HFF-Myc (cell line): ENCODE results near the gene CDC27.

Source experiments
- DNase-seq: peaks from one replicate; pipeline ENCODE4 v3.0.0-alpha.2; 2011; ENCODE audit warnings: low read depth; ENCODE audit errors: extremely low read depth
- H3K4me3 ChIP-seq: replicated peaks from 2 replicates; pipeline ENCODE4 v1.5.1; 2011; ENCODE audit warnings: low read depth, mild to moderate bottlenecking, control low read depth, low read length
- TF ChIP-seq, protein P1 (sequence below): IDR thresholded peaks from 2 replicates; pipeline ENCODE4 v1.5.1; 2012; ENCODE audit warnings: mild to moderate bottlenecking, low read depth, low read length, control low read depth; ENCODE audit errors: missing control alignments

Gene CDC27

GRCh38 chr17:47197821-47198220 is 8.7 kb upstream of the CDC27 start:
- H3K4me3 ChIP-seq, result no peak overlapping the region
- no peak for DNase-seq
- TF ChIP-seq, protein P1, sequence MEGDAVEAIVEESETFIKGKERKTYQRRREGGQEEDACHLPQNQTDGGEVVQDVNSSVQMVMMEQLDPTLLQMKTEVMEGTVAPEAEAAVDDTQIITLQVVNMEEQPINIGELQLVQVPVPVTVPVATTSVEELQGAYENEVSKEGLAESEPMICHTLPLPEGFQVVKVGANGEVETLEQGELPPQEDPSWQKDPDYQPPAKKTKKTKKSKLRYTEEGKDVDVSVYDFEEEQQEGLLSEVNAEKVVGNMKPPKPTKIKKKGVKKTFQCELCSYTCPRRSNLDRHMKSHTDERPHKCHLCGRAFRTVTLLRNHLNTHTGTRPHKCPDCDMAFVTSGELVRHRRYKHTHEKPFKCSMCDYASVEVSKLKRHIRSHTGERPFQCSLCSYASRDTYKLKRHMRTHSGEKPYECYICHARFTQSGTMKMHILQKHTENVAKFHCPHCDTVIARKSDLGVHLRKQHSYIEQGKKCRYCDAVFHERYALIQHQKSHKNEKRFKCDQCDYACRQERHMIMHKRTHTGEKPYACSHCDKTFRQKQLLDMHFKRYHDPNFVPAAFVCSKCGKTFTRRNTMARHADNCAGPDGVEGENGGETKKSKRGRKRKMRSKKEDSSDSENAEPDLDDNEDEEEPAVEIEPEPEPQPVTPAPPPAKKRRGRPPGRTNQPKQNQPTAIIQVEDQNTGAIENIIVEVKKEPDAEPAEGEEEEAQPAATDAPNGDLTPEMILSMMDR, result no peak

DNA sequence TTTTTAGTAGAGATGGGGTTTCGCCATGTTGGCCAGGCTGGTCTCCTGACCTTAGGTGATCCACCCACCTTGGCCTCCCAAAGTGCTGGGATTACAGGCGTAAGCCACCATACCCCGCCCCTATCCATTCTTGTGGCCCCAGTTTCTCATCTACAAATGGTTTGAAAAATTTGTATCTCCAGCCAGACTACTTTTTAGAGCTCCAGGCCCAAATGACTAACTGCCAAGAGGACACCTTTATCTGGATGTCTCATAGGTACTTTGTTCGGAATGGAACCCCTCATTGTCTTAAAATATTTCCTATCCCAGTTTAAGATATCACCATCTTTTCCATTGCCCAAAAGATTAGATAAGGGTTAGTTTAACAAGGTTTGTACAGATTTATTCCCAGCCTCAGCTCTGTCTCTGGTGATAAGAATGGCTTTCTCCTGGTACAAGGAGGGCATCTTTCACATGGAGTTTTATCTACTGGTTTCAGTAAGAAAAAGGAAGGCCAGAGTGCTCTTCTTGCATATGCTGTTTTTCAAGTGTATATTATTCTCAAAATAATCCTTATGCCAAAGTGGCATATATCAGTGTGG is 4.9 kb upstream of the CDC27 start:
- DNase-seq, result no peak
- TF ChIP-seq, protein P1, result no peak
- no peak overlapping the region for H3K4me3 ChIP-seq

GRCh38 chr17:47192554-47192953 is 3.5 kb upstream of the CDC27 start:
- H3K4me3 ChIP-seq, result no peak overlapping the region
- TF ChIP-seq, protein P1, result no peak
- no peak for DNase-seq

DNA sequence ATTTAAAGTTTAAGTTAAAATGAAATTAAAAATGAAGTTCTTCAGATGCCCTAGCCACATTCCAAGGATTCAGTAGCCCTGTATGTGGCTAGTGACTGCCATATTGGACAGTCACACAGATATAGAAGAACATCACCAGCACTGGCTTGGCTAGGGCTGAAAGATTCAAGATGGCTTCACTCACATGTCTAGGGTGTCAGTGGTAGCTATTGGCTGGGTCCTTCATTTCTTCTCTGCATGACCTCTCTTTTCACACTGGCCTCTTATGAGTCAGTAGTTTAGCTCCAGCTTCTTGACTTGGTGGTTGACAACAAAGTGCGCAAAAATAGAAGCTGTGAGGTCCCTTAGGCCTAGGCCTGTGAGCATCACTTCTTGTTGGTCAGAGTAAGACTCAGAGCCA is 1.7 kb upstream of the CDC27 start:
- TF ChIP-seq, protein P1, result no peak
- DNase-seq, result no peak
- no peak overlapping the region for H3K4me3 ChIP-seq

GRCh38 chr17:47190243-47190642 is 1.1 kb upstream of the CDC27 start:
- DNase-seq, result no peak
- TF ChIP-seq, protein P1, result no peak
- H3K4me3 ChIP-seq, result no peak overlapping the region

GRCh38 chr17:47189732-47190237 is 690 bp upstream of the CDC27 start:
- peak overlapping the region; percentile 95 for H3K4me3 ChIP-seq
- DNase-seq, result no peak
- TF ChIP-seq, protein P1, result no peak

- DNase-seq, result no peak
- TF ChIP-seq, protein P1, result no peak
- peak overlapping the region; percentile 95 for H3K4me3 ChIP-seq
Observed at GRCh38 chr17:47188271-47188875, 722 bp downstream of the CDC27 start.
